GM19023 (cell line): ENCODE data around the gene MALRD1.

Source experiments
- ATAC-seq: cut with Tn5 transposase; IDR thresholded peaks from one replicate; pipeline ENCODE4 v1.9.1; 2021; ENCODE audit warnings: mild to moderate bottlenecking, moderate library complexity; ENCODE audit not compliant: unreplicated experiment

MALRD1 gene

GRCh38 chr10:19629567-19629966 lies 581.0 kb downstream of the MALRD1 start:
- no peak for ATAC-seq

GRCh38 chr10:19634163-19634562 lies 585.6 kb downstream of the MALRD1 start:
- no peak for ATAC-seq

GRCh38 chr10:19638182-19638895 lies 589.7 kb downstream of the MALRD1 start:
- no peak for ATAC-seq

DNA sequence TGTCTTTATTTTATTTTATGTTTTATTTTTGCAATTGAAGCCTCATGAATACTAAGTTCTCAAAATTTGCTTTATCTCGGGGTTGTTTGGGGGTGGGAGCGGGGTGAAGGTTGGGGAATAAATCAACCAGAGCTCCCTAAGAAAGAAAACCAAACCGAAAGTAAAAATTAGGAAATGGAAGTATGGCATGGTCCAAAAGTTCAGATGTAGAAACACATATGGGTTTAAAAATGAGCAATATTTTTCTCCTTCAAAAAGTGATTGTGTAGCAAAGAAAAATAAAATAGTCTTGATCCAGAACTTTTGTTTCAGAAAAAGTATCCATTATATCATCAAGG lies 590.3 kb downstream of the MALRD1 start:
- no peak for ATAC-seq

GRCh38 chr10:19640566-19641263 lies 592.1 kb downstream of the MALRD1 start:
- no peak for ATAC-seq

DNA sequence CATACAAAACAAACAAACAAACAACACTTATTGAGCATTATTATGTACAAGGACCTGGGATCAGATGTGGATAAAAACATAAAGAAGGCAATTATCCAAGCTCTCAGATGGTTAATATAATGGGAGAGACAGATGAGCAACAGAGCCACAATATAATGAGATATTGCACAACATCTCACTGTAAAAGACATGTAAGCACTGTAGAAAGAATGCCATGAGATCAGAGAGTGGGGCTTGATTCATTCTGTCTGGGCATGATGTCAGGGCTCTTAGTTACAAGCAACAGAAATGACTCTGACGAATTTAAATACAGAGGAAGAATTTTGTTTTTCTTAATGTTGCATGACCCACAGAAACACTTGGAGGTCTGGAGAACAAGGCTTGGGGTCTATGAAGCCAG lies 602.9 kb downstream of the MALRD1 start:
- no peak for ATAC-seq

DNA sequence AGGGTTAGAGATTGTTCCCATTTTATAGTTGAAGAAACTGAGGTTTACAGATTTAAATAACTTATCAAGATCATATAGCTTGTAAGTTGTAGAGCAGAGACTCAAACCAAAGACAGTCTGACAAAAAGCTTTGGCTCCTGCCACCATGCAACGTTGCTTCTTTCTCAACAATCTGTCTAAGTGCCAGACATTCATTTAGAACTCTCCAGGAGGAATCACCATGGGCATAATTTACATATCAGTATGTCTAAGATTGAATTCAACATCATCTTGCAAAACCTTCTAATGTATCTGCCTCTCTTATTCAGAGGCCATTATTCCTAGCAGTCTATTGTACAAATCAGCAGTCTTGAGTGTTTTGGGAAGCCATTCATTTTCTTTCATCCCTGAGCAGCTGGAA lies 604.1 kb downstream of the MALRD1 start:
- ATAC-seq = no peak

DNA sequence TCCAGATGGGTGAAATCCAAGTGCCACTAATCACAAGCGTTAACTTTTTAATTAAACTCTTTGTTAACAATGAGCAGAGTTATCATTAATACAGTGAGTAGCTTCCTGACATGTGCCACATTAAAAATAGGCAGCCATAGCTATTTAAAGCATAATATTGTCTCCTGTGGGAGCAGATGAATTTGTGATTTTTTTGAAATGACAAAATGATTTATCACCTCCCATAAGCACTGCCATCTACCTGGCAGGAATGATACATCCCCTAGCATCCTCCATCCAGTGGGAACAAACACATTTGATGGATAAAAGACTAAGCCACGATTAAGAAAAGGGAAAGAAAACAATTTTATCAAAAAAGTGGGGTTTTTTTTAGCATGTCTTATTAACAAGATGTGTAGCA lies 605.3 kb downstream of the MALRD1 start:
- no peak for ATAC-seq

DNA sequence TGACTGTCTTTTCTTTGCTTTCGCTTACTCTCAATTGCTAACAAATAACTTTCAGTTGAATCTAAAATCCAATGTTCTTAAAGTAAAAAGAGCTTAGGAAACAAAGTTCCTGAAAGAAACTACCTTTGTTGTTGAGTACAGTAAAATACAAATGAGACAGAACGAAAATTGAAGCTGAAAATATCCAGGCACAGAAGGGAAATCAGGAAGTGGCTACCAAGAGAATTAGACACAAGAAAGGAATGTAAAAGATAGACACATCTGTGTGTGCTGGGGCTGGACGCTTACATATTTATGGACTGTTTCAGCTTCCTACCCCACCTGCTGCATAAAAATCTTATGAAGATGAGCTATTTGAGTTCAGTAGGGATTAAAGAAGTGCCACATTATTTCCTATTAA lies 606.0 kb downstream of the MALRD1 start:
- no peak for ATAC-seq

GRCh38 chr10:19656420-19657042 lies 607.9 kb downstream of the MALRD1 start:
- no peak for ATAC-seq

GRCh38 chr10:19658131-19658530 lies 609.5 kb downstream of the MALRD1 start:
- ATAC-seq = no peak

- ATAC-seq = no peak
These were observed 610.1 kb downstream of the MALRD1 start for GRCh38 chr10:19658622-19659233.

GRCh38 chr10:19659920-19660655 lies 611.5 kb downstream of the MALRD1 start:
- ATAC-seq = no peak

GRCh38 chr10:19663344-19663743 lies 614.7 kb downstream of the MALRD1 start:
- ATAC-seq = no peak

GRCh38 chr10:19668116-19668515 lies 619.5 kb downstream of the MALRD1 start:
- ATAC-seq = no peak

DNA sequence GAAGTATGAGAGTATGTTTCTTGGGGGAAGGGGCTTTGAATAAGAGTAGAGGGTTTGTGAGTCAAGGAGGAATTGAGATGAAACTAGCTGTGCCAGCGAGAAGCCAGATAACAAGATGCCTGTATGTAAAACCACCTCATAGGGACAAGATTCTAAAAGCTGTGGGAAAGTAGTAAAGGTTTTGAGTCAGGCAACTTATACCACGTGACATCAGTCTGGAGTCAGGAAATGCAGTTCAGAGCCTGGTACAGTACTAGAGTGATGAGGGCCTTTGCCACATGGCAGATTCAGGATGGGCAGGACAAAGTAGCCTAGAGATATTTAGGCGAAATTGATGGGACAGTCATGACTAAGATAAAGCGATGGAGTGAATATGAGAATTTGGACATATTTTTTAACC lies 627.5 kb downstream of the MALRD1 start:
- no peak for ATAC-seq

DNA sequence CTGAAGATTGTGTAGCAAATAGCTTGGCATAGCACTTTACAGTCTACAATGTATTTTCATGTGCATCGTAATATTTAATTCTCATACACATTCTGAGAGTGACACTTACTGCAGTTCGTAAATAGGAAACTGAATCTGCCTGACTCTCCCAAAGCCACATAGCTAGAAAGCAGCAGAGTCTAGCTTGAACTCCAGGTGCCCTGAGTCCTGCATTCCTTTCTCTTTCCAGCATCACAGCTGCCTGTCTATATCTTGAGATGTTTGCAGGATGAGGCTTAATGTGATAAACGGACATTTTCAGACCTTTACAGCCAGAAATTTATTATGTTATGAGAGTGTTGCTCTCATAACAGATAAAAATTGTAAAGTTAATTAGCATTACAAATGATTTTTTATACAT lies 634.8 kb downstream of the MALRD1 start:
- no peak for ATAC-seq

- no peak for ATAC-seq
These were observed 635.4 kb downstream of the MALRD1 start for GRCh38 chr10:19683960-19684359.

GRCh38 chr10:19688344-19688743 lies 639.7 kb downstream of the MALRD1 start:
- no peak for ATAC-seq

DNA sequence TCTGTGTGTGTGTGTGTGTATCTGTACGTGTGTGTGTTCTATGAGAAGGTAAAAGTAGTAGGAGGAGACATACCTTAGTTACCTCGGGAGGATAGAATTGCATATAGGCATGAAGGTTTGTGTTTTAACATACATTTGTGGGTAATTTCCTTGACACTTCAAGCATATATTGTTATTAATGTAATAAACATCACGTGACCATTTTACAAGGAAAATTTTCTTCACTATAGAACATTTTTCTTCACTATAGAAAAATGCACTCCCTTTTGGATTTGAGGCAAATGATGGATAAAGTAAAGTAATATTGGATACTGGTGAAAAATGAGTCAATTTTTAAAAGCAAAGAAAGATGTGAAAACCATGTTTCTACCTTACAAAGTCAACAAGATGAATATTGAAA lies 640.6 kb downstream of the MALRD1 start:
- ATAC-seq = no peak

DNA sequence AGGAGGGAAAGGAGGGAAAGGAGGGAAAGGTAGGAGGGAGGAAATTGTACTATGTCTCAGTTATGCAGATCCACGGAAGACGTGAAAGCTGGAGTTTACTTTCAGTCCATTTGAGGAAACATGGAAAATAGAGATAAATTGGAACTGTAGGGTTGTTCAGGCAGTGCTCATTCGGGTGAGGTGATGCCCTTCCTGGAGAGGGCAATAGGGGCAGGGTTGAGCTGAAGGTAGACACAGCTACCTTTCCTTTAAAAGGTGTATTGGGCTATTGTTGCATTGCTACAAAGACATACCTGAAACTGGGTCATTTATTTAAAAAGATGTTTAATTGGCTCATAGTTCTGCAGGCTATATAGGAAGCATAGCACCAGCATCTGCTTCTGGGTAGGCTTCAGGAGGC lies 650.7 kb downstream of the MALRD1 start:
- no peak for ATAC-seq
